ENCODE measurements around the gene WDR64.

DNA sequence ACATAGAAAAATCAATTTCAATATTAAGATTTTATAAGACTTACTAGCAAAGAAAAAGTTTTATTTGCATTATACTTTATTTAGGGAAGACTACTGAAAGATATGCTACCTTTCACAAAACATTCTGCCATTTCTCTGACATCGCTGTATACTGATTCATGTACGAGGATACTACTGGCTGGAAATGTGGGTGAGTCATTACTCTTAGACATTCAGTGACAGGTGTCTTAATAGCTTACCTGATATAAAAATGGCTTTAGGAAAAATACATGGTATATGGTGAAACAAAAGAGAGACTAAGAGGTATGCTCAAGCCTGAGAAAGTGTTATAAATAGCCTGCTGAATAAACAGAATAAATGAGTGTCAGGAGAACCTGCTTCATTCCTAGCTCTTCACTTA is 122.9 kb downstream of the WDR64 start:
- TF ChIP-seq, protein P1, sequence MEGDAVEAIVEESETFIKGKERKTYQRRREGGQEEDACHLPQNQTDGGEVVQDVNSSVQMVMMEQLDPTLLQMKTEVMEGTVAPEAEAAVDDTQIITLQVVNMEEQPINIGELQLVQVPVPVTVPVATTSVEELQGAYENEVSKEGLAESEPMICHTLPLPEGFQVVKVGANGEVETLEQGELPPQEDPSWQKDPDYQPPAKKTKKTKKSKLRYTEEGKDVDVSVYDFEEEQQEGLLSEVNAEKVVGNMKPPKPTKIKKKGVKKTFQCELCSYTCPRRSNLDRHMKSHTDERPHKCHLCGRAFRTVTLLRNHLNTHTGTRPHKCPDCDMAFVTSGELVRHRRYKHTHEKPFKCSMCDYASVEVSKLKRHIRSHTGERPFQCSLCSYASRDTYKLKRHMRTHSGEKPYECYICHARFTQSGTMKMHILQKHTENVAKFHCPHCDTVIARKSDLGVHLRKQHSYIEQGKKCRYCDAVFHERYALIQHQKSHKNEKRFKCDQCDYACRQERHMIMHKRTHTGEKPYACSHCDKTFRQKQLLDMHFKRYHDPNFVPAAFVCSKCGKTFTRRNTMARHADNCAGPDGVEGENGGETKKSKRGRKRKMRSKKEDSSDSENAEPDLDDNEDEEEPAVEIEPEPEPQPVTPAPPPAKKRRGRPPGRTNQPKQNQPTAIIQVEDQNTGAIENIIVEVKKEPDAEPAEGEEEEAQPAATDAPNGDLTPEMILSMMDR (IDR thresholded peaks at IDR 0.05; ENCODE audit: low read depth, low read length, missing input control) = no peak
- TF ChIP-seq MAX (IDR thresholded peaks at IDR 0.05) (no peak), HNF4A (conservative IDR thresholded peaks at IDR 0.05) (no peak), YY1 (IDR thresholded peaks at IDR 0.05) (no peak), JUND (IDR thresholded peaks at IDR 0.05) (no peak), GABPA (IDR thresholded peaks at IDR 0.05 in 1 of 2, conservative IDR thresholded peaks at IDR 0.05 in 1 of 2) (no peak)
- TF ChIP-seq, protein P2, sequence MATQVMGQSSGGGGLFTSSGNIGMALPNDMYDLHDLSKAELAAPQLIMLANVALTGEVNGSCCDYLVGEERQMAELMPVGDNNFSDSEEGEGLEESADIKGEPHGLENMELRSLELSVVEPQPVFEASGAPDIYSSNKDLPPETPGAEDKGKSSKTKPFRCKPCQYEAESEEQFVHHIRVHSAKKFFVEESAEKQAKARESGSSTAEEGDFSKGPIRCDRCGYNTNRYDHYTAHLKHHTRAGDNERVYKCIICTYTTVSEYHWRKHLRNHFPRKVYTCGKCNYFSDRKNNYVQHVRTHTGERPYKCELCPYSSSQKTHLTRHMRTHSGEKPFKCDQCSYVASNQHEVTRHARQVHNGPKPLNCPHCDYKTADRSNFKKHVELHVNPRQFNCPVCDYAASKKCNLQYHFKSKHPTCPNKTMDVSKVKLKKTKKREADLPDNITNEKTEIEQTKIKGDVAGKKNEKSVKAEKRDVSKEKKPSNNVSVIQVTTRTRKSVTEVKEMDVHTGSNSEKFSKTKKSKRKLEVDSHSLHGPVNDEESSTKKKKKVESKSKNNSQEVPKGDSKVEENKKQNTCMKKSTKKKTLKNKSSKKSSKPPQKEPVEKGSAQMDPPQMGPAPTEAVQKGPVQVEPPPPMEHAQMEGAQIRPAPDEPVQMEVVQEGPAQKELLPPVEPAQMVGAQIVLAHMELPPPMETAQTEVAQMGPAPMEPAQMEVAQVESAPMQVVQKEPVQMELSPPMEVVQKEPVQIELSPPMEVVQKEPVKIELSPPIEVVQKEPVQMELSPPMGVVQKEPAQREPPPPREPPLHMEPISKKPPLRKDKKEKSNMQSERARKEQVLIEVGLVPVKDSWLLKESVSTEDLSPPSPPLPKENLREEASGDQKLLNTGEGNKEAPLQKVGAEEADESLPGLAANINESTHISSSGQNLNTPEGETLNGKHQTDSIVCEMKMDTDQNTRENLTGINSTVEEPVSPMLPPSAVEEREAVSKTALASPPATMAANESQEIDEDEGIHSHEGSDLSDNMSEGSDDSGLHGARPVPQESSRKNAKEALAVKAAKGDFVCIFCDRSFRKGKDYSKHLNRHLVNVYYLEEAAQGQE (IDR thresholded peaks at IDR 0.05) = no peak

All from liver (tissue), 3 donors.